ENCODE results near the gene CDH23. TPM values are rescaled to one million over a fixed set of nuclear protein-coding genes. Genes with fewer than 3 reads are reported as not detected.

The CDH23 gene
- total and polyA plus RNA-seq, 5 donors, result 2.4 to 6.3 (median 5.2) TPM

DNA sequence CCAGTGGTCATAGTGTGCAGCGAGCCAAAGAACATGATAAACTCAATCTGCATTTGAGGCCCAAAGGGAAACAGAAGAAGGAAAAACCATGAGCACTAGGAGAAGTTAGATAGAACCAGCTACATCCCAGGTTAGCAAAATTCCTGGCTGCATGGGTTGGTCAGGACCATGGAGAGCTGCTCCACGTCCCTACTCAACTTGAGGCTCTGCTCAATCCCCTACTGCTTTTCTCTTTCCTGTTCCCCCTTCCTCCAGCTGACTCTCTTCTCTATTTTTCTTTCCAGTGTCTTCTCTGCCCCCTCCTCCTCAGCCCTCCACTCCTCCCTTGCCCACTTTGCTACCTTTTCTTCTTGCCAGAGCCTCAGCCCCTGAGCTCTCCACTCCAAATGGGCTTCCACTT, 398.5 kb downstream of the CDH23 start:
- intact Hi-C loops (cut with DNase I), result no loop called here
- peak in 2 of 3 donors; percentile 28 to 62 for DNase-seq
- 34% methylated on average over 2 of the region's 2 CpGs for WGBS
- ATAC-seq, result no peak
- Histone ChIP-seq H3K4me3 (ENCODE audit: low read length) (no peak overlapping the region), H3K9me3 (ENCODE audit: control insufficient read depth, low read length) (no peaks in the 10 kb centered on the region), H3K27me3 (ENCODE audit: control insufficient read depth, insufficient read depth) (no peaks in the 10 kb centered on the region), H3K27ac (ENCODE audit: low read length) (no peak overlapping the region), H3K4me1 (ENCODE audit: control insufficient read depth, insufficient read depth, low read length) (no peaks in the 10 kb centered on the region)

DNA sequence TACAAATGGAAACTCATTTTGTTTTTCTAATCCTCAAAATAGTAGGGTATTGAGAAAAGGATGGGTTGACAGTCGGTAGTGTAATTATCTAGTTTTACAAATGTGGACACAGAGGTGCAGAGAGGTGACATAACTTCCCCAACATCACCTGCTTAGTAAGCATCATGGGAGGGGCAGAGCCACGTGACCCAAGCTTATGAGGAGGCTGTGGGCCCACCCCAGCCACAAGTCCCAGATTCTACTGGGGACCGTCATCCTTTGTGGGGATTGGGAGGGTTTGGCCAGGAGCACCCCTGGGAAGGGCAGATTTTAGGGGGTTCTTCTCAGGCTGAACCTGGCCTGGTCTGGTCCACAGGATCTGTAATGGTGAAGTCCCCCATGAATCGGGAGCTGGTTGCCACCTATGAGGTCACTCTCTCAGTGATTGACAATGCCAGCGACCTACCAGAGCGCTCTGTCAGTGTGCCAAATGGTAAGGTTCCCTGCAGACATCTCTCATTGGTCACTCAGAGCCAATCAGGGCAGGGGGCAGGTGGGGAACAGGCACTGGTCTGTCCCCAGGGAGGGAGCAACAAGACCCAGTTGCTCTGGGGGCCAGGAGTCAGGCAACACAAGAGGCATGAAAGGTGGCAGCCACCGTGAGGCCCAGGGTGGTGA, 400.2 kb downstream of the CDH23 start:
- no peak for DNase-seq
- Histone ChIP-seq H3K4me3 (ENCODE audit: low read length) (no peak overlapping the region), H3K9me3 (ENCODE audit: control insufficient read depth, low read length) (no peaks in the 10 kb centered on the region), H3K27ac (ENCODE audit: low read length) (no peak overlapping the region), H3K27me3 (ENCODE audit: control insufficient read depth, insufficient read depth) (no peaks in the 10 kb centered on the region), H3K4me1 (ENCODE audit: control insufficient read depth, insufficient read depth, low read length) (no peaks in the 10 kb centered on the region)
- intact Hi-C loops (cut with DNase I), result no loop called here
- ATAC-seq, result no peak
- WGBS, result 83% methylated on average over 7 of the region's 7 CpGs

GRCh38 chr10:71797533-71798307, 401.0 kb downstream of the CDH23 start:
- peak in 1 of 3 donors; percentile 40 for DNase-seq
- intact Hi-C loops (cut with DNase I), result no loop called here
- no peaks in the 10 kb centered on the region for H3K9me3 ChIP-seq (ENCODE audit: control insufficient read depth, low read length)
- 71% methylated on average over 10 of the region's 10 CpGs for WGBS
- no peak overlapping the region for H3K27ac ChIP-seq (ENCODE audit: low read length)
- peak; percentile 24 to 32 for ATAC-seq
- H3K4me1 ChIP-seq (ENCODE audit: control insufficient read depth, insufficient read depth, low read length), result no peaks in the 10 kb centered on the region
- H3K27me3 ChIP-seq (ENCODE audit: control insufficient read depth, insufficient read depth), result no peaks in the 10 kb centered on the region
- no peak overlapping the region for H3K4me3 ChIP-seq (ENCODE audit: low read length)

DNA sequence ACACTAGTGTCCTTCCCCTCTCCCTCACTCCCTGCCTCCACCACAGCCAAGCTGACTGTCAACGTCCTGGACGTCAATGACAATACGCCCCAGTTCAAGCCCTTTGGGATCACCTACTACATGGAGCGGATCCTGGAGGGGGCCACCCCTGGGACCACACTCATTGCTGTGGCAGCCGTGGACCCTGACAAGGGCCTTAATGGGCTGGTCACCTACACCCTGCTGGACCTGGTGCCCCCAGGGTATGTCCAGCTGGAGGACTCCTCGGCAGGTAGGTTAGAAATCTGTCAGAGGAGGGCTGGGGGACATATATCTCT, 401.5 kb downstream of the CDH23 start:
- DNase-seq (no peak), ATAC-seq (no peak)
- Histone ChIP-seq H3K27ac (ENCODE audit: low read length) (no peak overlapping the region), H3K4me1 (ENCODE audit: control insufficient read depth, insufficient read depth, low read length) (no peaks in the 10 kb centered on the region), H3K9me3 (ENCODE audit: control insufficient read depth, low read length) (no peaks in the 10 kb centered on the region), H3K4me3 (ENCODE audit: low read length) (no peak overlapping the region), H3K27me3 (ENCODE audit: control insufficient read depth, insufficient read depth) (no peaks in the 10 kb centered on the region)
- intact Hi-C loops (cut with DNase I), result no loop called here
- WGBS, result 80% methylated on average over 6 of the region's 6 CpGs

DNA sequence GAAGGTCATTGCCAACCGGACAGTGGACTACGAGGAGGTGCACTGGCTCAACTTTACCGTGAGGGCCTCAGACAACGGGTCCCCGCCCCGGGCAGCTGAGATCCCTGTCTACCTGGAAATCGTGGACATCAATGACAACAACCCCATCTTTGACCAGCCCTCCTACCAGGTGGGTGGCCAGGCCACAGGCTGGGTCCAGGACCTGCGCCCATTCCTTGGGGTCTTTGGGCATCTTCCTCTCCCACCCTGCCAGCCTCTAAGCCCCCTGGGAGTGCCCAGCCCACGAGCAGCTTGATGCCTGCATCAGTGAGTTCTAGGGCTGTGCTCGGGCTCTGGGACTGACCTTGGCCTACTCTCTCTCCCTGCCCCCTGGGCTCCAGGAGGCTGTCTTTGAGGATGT, 402.4 kb downstream of the CDH23 start:
- H3K9me3 ChIP-seq (ENCODE audit: control insufficient read depth, low read length), result no peaks in the 10 kb centered on the region
- ATAC-seq (no peak), DNase-seq (no peak)
- 71% methylated on average over 10 of the region's 10 CpGs for WGBS
- H3K4me3 ChIP-seq (ENCODE audit: low read length), result no peak overlapping the region
- H3K27ac ChIP-seq (ENCODE audit: low read length), result no peak overlapping the region
- H3K4me1 ChIP-seq (ENCODE audit: control insufficient read depth, insufficient read depth, low read length), result no peaks in the 10 kb centered on the region
- intact Hi-C loops (cut with DNase I), result no loop called here
- no peaks in the 10 kb centered on the region for H3K27me3 ChIP-seq (ENCODE audit: control insufficient read depth, insufficient read depth)

GRCh38 chr10:71799608-71800453, 403.1 kb downstream of the CDH23 start:
- ATAC-seq (no peak), DNase-seq (no peak)
- Histone ChIP-seq H3K9me3 (ENCODE audit: control insufficient read depth, low read length) (no peaks in the 10 kb centered on the region), H3K4me1 (ENCODE audit: control insufficient read depth, insufficient read depth, low read length) (no peaks in the 10 kb centered on the region), H3K27me3 (ENCODE audit: control insufficient read depth, insufficient read depth) (no peaks in the 10 kb centered on the region), H3K4me3 (ENCODE audit: low read length) (no peak overlapping the region), H3K27ac (ENCODE audit: low read length) (no peak overlapping the region)
- 75% methylated on average over 3 of the region's 3 CpGs for WGBS
- intact Hi-C loops (cut with DNase I), result no loop called here

DNA sequence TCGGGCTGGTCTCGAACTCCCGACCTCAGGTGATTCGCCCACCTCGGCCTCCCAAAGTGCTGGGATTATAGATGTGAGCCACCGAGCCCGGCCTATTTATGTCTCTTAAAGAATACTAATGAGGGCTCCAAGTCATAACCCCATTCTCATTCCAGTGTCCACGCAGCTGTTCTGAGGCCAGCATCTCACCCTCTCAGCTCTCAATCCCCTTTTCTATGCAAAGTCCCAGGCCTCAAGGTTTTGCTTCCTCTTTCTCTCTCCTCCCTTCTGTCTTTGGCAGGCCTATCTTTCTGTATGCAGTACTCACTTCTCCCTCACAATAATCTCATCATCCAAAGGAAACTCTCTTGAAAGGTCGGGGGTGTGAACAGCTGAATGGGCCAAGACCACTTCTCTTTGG, 404.6 kb downstream of the CDH23 start:
- Histone ChIP-seq H3K4me1 (ENCODE audit: control insufficient read depth, insufficient read depth, low read length) (no peaks in the 10 kb centered on the region), H3K9me3 (ENCODE audit: control insufficient read depth, low read length) (no peaks in the 10 kb centered on the region), H3K27ac (ENCODE audit: low read length) (no peak overlapping the region), H3K4me3 (ENCODE audit: low read length) (no peak overlapping the region), H3K27me3 (ENCODE audit: control insufficient read depth, insufficient read depth) (no peaks in the 10 kb centered on the region)
- intact Hi-C loops (cut with DNase I), result no loop called here
- 90% methylated on average over 9 of the region's 9 CpGs for WGBS
- DNase-seq (no peak), ATAC-seq (no peak)

DNA sequence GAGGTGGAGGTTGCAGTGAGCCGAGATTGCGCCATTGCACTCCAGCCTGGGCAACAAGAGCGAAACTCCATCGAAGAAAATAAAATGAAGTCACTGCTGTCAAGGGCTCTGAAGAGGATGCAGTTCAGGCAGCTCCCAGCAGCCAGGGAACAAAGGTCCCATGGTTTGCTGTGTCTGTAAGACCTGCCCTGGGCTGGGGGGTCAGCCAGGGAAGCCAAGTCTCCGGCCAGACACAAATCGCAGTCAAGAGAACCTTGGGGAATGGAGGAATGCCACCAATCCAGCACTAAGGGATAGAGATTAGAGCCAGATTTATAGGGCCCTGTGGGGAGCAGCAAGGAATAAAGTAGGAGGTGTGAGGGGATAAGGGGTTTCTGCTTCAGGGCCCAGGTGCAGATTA, 405.5 kb downstream of the CDH23 start:
- DNase-seq, result no peak
- H3K27me3 ChIP-seq (ENCODE audit: control insufficient read depth, insufficient read depth), result no peaks in the 10 kb centered on the region
- no peaks in the 10 kb centered on the region for H3K4me1 ChIP-seq (ENCODE audit: control insufficient read depth, insufficient read depth, low read length)
- 88% methylated on average over 6 of the region's 6 CpGs for WGBS
- intact Hi-C loops (cut with DNase I), result no loop called here
- ATAC-seq, result no peak
- no peak overlapping the region for H3K27ac ChIP-seq (ENCODE audit: low read length)
- H3K9me3 ChIP-seq (ENCODE audit: control insufficient read depth, low read length), result no peaks in the 10 kb centered on the region
- H3K4me3 ChIP-seq (ENCODE audit: low read length), result no peak overlapping the region

- Histone ChIP-seq H3K27me3 (ENCODE audit: control insufficient read depth, insufficient read depth) (no peaks in the 10 kb centered on the region), H3K4me1 (ENCODE audit: control insufficient read depth, insufficient read depth, low read length) (no peaks in the 10 kb centered on the region), H3K4me3 (ENCODE audit: low read length) (no peak overlapping the region), H3K27ac (ENCODE audit: low read length) (no peak overlapping the region), H3K9me3 (ENCODE audit: control insufficient read depth, low read length) (no peaks in the 10 kb centered on the region)
- WGBS, result 89% methylated on average over 18 of the region's 18 CpGs
- ATAC-seq (no peak), DNase-seq (no peak)
- intact Hi-C loops (cut with DNase I), result no loop called here
Measured at GRCh38 chr10:71802715-71803488, 406.2 kb downstream of the CDH23 start.

DNA sequence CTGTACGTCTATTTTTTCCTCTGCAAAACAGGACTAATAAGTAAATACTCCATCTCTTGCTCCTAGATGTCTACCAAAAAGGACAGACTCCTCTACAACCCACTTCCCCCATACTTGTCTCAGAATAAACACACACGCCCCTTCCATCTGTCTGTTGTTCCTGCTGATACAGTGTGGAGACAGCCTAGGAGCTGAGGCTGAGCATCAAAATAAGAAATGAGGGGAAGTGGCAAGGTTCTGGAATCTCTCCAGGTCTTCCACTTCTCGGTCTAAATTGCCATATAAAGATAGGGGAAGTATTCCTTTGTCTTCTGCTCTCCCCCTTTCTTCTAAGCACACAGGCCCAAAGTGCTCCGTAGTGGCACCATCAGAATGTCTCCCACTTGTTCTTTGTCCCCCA, 407.4 kb downstream of the CDH23 start:
- intact Hi-C loops (cut with DNase I), result no loop called here
- Histone ChIP-seq H3K27ac (ENCODE audit: low read length) (no peak overlapping the region), H3K9me3 (ENCODE audit: control insufficient read depth, low read length) (no peaks in the 10 kb centered on the region), H3K4me3 (ENCODE audit: low read length) (no peak overlapping the region), H3K27me3 (ENCODE audit: control insufficient read depth, insufficient read depth) (no peaks in the 10 kb centered on the region), H3K4me1 (ENCODE audit: control insufficient read depth, insufficient read depth, low read length) (no peaks in the 10 kb centered on the region)
- no peak for DNase-seq
- 40% methylated on average over 4 of the region's 4 CpGs for WGBS
- ATAC-seq, result no peak

Data from right cardiac atrium (tissue), 5 donors.